ENCODE data around the gene GPI.
A peak's percentile ranks its signal among the peaks of the same experiment; 100 is the strongest.

Gene GPI

DNA sequence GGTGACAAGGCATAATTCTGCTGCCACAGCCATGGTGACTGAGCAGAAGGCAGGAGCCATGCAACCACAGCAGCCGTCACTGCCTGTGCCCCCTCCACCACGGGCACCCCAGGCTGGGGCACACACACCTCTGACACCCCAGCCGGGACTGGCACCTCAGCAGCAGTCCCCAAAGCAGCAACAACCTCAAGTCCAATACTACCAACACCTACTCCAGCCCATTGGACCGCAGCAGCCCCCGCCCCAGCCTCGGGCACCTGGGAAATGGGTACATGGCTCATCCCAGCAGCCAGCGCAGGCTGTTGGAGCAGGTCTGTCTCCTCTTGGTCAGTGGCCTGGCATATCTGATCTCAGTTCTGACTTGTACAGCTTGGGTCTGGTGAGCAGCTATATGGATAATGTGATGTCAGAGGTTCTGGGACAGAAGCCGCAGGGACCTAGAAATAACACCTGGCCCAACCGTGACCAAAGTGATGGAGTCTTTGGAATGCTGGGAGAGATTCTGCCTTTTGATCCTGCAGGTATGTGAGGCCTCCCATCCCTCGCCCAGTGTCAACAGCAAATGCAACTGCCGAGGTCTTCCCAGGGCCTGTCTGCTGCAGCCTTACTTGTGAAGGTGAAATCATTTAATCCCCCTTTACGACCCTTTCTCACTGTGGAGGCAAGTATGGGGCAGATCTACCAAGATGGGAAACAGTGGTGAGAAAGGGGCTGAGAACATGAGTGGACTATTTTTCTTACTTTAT lies 22.9 kb upstream of the GPI start:
- DNase-seq (ENCODE audit: low read depth in 2 of 3, low spot score in 2 of 3) = no peak

DNA sequence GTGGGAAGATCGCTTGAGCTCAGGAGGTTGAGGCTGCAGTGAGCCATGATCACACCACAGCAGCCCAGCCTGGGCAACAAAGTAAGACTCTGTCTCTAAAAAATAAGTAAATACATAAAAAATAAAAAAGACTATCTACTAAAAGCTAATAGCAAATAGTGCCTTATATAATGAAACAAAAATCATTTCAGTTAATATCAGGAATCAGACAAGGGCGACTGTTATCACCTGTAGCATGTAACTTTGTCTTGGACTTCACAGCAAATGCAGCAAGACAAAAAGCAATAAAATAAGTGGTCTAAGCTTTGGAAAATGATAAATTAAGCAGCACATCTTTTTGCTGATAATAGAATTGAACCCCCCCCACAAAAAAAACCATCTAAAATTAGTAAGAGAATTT lies 21.2 kb upstream of the GPI start:
- DNase-seq (ENCODE audit: low read depth in 2 of 3, low spot score in 2 of 3) = no peak

DNA sequence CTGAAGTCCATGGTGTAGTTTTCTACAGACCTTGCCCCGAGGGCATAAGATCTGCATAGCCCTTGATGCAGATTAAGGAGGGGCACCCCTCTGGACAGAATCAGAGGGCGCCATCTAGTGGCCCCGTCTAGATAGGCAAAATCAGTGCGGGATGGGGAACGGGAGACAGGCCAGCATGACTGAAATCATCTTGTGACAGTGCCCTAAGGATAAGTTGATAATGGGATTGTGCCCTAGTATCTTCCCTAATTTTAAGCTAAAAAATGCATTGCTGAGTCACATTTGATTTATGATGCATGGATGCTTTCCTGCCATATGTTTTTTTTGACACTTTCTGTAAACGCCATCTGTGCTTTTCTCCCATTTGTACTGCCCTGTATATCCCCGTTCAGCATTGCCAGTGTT lies 19.0 kb upstream of the GPI start:
- DNase-seq (ENCODE audit: low read depth in 2 of 3, low spot score in 2 of 3) = peak in 2 of 3 experiments; percentile 57 to 63

DNA sequence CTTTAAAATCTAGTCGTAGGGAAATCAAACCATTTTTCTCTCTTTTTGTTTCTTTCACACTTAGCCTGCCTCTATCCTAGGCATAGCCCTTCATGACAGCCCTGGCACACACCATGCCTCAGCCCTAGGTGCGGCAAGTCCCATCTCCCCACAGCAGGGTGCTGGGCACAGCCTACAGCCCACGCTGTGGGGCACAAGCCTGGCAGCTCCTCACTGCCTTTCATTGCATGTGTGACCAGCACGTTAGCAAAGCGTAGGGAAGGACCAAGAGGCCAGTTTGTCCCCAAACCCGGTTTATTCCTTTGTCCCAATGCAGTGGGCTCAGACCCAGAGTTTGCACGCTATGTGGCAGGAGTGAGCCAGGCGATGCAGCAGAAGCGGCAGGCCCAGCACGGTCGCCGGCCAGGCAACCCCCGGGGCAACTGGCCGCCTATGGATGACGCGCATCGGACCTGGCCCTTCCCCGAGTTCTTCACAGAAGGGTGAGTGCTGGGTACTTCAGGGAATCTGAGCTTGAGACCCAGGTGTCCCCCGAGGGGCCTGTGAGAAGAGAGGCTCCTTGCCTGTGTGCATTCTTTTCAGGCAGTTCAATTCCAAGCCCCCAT lies 17.3 kb upstream of the GPI start:
- DNase-seq (ENCODE audit: low read depth in 2 of 3, low spot score in 2 of 3) = no peak

DNA sequence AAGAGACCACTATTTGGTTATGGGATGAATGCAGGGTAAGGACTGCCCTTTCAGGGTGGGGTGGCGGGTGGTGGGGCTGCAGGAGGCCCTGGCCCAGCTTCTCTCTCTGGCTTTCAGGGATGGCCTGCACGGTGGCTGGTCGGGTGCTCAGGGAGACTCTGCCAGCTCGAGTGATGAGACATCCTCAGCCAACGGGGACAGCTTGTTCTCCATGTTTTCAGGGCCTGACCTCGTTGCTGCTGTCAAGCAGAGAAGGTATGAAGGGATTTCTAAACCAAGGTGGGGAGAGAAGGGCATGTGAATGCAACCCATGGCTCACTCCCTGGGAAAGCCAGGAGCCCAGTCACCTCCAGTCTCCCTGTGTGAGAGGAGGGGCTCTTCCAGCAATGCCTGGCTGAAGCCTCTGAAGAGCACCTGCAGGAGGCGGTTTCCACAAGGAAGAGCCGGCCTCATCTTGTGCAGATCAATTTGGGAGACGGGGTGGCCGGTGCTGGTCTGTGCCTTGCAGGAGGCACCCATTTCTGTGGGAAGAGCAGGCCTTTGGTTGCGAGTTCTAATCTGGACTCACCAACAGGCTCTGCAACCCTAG lies 16.0 kb upstream of the GPI start:
- no peak for DNase-seq (ENCODE audit: low read depth in 2 of 3, low spot score in 2 of 3)

DNA sequence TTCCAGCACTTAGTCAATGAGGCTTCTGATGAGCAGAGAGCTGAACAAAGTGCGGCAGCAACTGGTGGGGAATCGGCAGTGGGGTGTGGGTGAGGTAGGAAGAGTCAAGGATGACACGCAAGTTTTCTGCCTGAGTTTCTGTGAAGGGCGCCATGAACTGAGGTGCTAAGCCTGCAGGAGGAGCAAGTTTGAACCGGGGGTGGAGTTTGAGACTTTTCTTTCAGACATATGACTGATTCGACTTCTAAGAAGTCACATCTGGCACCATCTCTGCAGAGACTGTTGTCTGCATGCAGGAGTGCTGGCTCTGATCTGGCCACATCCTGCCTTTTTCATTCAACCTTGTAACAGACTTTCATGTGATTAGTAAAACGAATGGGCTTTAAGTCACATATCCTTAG lies 14.8 kb upstream of the GPI start:
- peak in 1 of 3 experiments; percentile 9 for DNase-seq (ENCODE audit: low read depth in 2 of 3, low spot score in 2 of 3)

DNA sequence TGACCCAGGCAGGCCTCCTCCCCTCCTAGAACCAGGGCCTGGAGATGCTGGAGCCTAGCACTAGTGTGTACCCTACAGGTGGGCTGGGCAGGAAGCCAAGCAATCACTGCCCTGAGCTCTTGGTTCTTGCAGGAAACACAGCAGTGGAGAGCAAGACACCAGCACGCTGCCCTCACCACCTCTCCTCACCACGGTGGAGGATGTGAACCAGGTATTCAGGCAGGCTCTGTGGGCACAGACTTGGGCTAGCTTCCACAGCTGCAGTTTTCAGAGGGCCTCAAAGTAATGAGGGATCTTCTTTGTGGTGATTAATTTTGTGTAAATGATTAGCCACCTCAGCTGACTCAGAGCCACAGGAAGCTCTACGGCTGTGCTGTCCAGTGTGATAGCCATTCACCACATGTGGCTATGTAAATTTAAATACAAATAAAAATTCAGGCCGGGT lies 13.6 kb upstream of the GPI start:
- no peak for DNase-seq (ENCODE audit: low read depth in 2 of 3, low spot score in 2 of 3)

DNA sequence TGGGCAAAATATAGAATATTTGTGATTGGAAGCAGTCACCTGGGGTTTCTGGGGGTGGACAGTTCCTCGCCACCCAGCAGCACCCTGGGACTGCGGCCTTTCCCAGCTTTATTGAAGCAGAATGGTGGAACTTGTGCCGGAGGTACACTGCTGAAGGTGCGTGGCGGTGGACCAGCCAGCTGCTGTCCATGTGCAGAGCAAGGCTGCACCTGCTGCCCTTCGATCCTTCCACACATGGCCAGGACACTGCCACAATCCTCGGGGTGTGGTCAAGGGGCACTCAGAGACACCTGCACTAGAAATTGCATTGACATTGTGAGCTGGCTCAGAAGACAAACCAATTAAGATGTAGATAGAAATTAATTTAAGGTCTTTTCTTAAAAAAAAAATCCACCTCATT lies 11.4 kb upstream of the GPI start:
- DNase-seq (ENCODE audit: low read depth in 2 of 3, low spot score in 2 of 3) = no peak

DNA sequence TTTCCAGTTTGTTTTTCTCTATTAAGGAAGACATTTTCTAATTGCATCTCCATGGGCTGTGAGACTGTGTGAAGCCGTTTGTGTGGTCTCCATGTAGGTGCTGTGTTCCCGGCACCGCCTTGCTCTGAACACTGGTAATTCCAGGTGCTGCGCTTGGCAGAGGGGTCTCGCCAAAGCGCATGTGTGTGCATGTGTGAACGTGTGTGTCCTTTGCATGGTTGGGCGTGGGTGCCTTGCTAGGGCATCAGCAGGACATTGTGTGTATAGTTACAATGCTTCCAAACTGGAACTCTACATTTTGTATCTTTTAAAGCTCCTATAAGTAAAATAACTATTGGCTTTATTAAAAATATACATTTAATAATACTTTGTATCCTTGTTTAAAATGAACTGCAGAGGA lies 9.8 kb upstream of the GPI start:
- no peak for DNase-seq (ENCODE audit: low read depth in 2 of 3, low spot score in 2 of 3)

DNA sequence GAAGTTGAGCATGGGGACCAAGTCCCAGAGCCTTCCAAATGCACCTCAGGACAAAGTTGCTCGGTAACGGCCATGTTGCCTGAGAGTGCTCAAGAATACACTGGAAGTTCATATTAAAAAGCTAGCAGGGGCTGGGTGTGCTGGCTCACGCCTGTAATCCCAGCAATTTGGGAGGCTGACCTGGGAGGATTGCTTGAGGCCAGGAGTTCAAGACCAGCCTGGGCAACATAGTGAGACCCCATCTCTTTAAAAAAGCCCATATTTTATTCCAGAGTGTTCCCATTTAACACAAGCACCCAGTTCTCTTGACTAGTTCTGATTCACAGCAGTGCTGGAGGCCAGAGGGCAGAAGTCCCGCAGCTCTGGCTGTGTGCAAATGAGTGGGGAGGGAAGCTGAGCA lies 8.1 kb upstream of the GPI start:
- DNase-seq (ENCODE audit: low read depth in 2 of 3, low spot score in 2 of 3) = no peak

DNA sequence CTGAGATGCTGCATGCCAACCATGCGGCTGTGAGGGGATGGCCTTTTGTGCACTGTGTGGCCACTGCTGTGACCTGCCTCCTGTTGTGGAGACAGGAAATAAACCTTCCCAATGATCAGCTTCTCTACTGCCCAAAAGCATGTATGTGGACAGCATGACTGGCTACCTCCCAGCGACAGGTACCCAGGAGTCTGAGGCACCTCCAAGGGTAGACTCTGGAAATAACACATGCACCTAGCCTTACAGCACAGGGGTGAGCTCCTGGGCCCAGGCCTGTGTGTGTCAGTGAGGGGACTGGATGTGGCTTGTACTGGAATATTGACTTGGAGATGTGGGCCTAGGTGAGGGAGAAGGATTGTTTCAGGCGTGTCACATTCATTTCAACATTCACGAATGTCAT lies 7.6 kb upstream of the GPI start:
- DNase-seq (ENCODE audit: low read depth in 2 of 3, low spot score in 2 of 3) = no peak

DNA sequence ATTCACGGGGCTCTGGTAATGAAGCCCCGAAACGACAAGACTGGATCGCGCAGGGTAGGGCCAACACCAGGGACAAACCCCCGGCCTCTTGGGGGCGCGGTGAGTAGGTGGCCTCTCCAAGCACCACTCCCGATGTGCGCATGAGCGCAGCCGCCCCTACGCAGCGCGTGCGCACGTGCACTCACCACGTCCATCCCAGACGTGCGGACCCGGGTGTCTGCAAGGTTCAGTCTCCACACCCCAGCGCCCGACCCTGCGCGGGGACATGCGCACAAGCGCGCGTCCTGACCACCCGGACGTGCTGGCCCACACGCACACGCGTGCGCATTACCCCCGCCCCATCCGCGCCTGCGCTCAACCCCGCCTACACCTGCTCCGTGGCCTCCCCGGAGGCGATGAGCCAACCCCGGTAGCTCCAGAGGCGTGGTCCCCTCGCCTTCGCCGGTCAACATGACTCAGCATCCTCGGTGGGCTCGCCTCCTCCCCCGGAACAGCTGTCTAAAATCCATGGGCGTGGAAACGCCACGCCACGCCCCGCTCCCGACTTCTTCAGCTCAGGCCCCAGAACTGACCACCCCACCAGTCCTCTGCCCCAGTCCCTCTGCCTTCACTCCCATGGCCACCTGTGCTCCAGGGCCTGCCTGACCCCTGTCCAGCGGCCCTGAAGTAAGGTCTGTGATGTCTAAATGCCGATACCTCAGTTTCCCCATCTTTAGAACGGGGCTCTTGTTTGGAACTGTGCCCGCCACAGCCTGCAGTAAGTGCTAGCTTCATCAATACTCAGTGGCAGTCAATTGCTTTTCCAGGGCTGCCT lies 5.6 kb upstream of the GPI start:
- DNase-seq (ENCODE audit: low read depth in 2 of 3, low spot score in 2 of 3) = peak; percentile 96 to 98 (median 98)

DNA sequence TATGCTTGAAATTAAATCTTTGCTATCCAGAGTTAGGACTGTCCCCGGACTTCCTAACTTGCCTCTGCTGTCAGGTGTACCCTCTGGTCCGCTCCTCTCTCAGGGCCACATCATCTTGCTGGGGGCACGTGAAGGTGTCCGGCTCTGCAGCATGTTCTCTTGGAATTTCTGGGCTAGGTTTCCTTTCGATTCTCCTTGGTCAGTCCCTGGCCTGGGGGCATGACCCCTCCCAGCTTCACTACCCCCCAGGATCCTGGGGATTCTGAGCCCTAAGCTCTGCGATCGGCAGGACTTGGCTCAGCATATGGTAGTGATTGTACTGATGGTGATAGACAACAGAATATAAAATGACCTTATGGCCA lies 5.1 kb upstream of the GPI start:
- no peak for DNase-seq (ENCODE audit: low read depth in 2 of 3, low spot score in 2 of 3)

DNA sequence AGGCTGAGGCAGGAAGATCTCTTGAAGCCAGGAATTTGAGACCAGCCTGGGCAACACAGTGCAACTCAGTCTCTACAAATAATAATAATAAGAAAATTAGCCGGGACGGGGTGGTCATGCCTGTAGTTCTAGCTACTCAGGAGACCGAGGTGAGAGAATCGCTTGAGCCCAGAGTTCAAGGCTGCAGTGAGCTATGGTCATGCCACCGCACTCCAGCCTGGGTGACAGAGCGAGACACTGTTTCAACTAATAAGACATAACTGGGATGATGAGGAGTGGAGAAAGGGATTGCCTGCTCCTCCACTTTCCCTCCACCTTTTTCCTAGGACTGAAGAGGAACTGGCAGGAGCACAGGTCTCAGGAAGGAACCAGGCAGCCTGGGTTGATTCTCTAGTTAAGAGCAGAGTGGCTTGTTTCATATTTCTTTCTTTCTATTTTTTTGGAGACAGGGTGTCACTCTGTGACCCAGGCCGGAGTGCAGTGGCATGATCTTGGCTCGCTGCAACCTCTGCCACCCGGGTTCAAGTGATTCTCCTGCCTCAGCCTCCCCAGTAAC lies 4.6 kb upstream of the GPI start:
- DNase-seq (ENCODE audit: low read depth in 2 of 3, low spot score in 2 of 3) = no peak

DNA sequence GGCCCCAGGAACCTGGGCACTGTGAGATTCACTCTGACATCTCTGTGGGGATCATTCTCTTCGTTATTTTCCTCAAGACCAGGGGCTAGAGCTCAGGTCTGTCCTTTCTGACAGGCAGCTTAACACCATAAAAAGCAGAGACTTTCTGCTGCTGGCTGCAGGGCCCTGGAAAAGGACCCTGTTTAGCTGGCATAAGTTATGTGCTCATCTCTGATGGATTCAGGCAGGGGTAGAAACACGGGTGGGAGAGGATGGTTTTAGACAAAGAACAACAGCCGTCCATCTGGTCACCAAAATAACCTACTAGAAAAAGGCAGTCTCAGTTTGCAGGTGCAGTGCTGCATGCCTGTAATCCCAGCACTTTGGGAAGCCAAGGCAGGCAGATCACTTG lies 2.3 kb upstream of the GPI start:
- no peak for DNase-seq (ENCODE audit: low read depth in 2 of 3, low spot score in 2 of 3)

DNA sequence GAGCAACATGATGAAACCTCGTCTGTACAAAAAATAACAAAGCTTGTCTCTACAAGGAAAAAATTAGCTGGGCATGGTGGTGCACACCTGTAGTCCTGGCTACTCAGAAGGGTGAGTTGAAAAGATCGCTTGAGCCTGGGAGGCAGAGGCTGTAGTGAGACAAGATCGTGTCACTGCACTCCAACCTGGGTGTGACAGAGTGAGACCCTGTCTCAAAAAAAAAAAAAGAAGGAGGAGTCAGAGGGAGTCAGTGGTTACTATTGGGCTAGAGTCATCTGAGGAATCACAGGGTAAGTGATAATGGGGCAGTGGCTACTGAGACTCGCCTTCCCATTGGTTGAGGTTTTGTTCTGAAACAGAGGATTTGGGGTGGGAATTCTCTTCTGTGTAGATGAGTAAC lies 1.9 kb upstream of the GPI start:
- DNase-seq (ENCODE audit: low read depth in 2 of 3, low spot score in 2 of 3) = no peak

DNA sequence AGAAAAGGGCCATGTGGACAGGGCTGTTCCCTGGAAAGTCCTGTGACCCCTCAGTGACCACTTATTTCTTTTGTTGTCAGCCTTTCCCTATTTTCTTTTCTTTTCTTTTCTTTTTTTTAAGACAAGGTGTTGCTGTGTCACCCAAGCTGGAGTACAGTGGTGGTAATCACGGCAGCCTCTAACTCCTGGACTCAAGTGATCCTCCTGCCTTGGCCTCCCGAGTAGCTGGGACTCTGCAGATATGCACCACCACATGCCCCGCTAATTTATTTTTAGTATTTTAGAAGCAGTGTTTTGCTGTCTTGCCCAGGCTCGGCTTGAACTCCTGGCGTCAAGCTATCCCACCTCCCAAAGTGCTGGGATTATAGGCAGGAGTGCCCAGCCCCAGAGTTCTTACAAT lies 1.1 kb upstream of the GPI start:
- no peak for DNase-seq (ENCODE audit: low read depth in 2 of 3, low spot score in 2 of 3)

DNA sequence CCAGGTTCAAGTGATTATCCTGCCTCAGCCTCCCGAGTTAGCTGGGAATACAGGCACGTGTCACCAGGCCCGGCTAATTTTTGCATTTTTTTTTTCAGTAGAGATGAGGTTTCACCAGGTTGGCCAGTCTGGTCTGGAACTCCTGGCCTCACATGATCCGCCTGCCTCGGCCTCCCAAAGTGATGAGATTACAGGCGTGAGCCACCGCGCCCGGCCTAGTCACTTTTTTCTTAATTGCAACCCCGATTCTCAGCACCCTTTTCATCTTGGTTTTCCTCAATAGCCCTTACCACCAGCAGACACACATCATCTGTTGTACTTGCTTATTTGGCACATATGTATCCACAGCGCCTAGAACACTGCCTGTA lies 550 bp upstream of the GPI start:
- no peak for DNase-seq (ENCODE audit: low read depth in 2 of 3, low spot score in 2 of 3)

DNA sequence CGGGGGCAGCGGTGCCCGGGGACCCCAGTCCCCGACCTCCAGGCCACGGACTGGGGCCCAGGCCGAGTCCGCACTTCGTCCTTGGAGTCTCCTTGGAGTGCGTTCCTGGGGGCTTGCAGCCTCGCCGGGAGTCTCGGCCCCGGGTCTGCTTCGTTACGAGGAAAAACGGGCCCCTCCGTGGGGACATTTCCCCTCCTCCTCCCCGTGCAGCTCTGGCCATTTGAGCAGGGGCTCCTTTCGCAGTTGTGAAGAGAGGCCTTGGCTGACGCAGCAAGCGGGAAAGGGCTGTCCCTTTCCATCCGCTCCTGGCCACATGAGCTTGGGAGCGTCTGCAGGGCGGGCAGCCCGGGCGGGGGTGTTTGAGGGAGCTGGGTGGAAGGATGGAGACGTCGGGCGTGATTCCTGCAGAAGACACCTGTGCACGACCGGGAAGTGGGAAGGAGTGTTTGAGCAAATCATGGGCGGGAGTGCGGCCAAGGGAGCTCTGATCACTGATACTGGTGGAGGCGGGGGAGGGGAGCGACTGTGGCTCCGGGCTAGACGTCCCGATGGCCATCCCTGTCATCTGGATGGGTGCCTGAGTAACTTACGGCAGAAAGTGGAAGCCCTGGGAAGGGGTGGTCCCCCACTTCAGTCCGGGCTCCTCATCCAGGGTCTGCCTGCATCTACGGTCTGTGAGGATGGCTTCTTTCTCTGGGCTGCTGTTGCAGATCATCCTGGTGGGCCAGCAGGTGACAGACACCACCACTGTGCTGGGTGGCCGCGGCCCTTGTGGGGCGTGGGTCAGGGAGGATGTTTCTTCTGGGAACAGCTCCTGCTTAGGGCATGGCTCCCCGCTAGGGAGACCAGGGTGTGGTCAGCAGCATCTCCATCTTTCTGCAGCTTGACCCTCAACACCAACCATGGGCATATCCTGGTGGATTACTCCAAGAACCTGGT lies 736 bp downstream of the GPI start:
- peak in 1 of 3 experiments; percentile 5 for DNase-seq (ENCODE audit: low read depth in 2 of 3, low spot score in 2 of 3)

DNA sequence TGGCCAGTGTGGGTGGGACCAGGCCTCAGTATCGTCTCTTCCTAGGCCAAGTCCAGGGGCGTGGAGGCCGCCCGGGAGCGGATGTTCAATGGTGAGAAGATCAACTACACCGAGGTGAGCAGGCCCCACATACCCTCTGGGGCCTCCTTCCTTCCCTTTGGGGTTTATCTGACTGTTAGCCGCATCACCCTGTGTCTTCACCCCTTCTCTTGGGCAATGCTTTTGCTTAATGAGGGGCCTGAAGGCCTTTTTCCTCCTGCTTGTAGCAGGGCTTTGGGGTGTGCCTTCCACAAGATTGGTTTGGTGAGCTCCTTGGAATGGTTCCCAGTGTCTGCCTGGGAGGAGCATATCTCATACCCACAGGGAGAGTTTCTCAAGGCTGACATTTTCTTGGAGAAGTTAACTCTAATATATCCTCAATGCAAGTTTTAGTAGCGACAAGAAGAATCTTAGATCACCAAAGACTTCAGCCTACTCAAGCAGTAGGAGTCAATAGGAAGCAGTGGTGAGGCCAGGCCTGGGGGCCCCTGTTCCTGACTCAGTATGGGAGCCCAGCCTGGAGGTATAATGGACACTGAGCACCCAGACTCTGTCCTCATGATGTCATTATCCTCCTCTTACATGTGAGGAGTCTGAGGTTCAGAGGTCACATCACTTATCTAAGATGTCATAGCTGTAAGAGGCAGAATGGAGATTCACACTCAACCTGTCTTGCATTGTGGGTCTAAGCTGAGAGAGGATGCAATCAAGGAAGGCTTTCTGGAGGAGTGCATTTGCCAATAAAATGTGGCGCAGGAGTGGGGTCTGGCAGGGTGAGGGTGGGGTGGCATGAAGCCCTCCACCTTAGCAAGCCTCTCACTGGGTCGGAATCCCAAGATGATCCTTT lies 2.0 kb downstream of the GPI start:
- DNase-seq (ENCODE audit: low read depth in 2 of 3, low spot score in 2 of 3) = no peak

Data from activated CD8-positive, alpha-beta memory T cell treated with anti-CD3 and anti-CD28 coated beads for 48 hours (primary cell).